Ascending aorta (tissue), 2 donors: Measurements from ENCODE around the gene SPCS1. TPM values are rescaled to one million over a fixed set of nuclear protein-coding genes. Genes with fewer than 3 reads are reported as not detected.
A peak's percentile ranks its signal among the peaks of the same experiment; 100 is the strongest.

Experiments
- DNase-seq, 2 donors: peaks; one replicate each; pipeline ENCODE4 v3.0.0-alpha.2; 2019; ENCODE audit warnings: low spot score in 2 of 2
- H3K27ac ChIP-seq, 2 donors: fragments of 200-600 bp; sonication (generic); one replicate each; pipeline ENCODE4 v1.5.1; 2016 to 2017; ENCODE audit warnings: mild to moderate bottlenecking in 1 of 2
- H3K27me3 ChIP-seq: fragments of 200-600 bp; sonication (generic); one replicate; pipeline ENCODE4 v1.5.1; 2017
- H3K36me3 ChIP-seq, 2 donors: fragments of 200-600 bp; sonication (generic); one replicate each; pipeline ENCODE4 v1.5.1; 2016
- H3K4me1 ChIP-seq, 2 donors: fragments of 200-600 bp; sonication (generic); one replicate each; pipeline ENCODE4 v1.5.1; 2016 to 2017; ENCODE audit warnings: mild to moderate bottlenecking in 1 of 2
- H3K4me3 ChIP-seq, 2 donors: fragments of 200-600 bp; sonication (generic); one replicate each; pipeline ENCODE4 v1.5.1; 2016 to 2017; ENCODE audit warnings: mild to moderate bottlenecking in 1 of 2
- H3K9me3 ChIP-seq, 2 donors: fragments of 200-600 bp; sonication (generic); one replicate each; pipeline ENCODE4 v1.5.1; 2016
- intact Hi-C: fragments of 100-400 bp; cut with DNase I; formaldehyde crosslinking; loops from one replicate; pipeline ENCODE4 v1.15.1; 2023
- total RNA-seq: library from RNA; depleted of rRNA; stranded (reverse); fragments of >200 nt; gene quantifications from one replicate; pipeline ENCODE4 v1.1.0, GENCODE V29; 2016
- TF ChIP-seq, protein P1 (sequence below), 3 experiments: fragments of 200-600 bp in 2 of 3; fragments of 450-650 bp in 1 of 3; sonication (generic) in 2 of 3; IDR thresholded peaks; one replicate each; pipeline ENCODE4 v1.5.1; 2016 to 2019; ENCODE audit warnings: antibody characterized with exemption in 3 of 3, mild to moderate bottlenecking in 1 of 3, moderate library complexity in 1 of 3

Gene SPCS1
- total RNA-seq, 1 donor from 2014 or later: 170 TPM

DNA sequence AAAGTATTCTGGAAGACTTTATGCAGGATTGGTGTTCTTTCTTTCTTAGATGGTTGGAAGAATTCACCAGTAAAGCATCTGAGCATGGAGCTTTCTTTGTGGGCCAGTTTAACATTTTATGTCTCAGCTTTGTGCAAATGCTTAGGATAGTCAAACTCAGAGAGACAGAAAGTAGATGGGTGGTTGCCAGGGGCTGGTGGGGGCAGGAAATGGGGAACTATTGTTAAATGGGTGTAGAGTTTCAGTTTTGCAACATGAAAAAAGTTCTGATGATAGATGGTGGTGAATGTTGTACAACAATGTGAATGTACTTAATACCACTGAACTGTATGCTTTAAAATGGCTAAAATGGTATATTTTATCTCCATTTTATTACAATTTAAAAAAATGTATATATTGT is 24.8 kb downstream of the SPCS1 start:
- Histone ChIP-seq H3K9me3 (peaks cover 0 to 7% of the 10 kb centered on the region in 2 donors), H3K4me1 (no peaks in the 10 kb centered on the region), H3K36me3 (peaks cover 40 to 58% of the 10 kb centered on the region in 2 donors), H3K27me3 (no peaks in the 10 kb centered on the region), H3K4me3 (no peak overlapping the region), H3K27ac (no peak overlapping the region)
- TF ChIP-seq, protein P1, sequence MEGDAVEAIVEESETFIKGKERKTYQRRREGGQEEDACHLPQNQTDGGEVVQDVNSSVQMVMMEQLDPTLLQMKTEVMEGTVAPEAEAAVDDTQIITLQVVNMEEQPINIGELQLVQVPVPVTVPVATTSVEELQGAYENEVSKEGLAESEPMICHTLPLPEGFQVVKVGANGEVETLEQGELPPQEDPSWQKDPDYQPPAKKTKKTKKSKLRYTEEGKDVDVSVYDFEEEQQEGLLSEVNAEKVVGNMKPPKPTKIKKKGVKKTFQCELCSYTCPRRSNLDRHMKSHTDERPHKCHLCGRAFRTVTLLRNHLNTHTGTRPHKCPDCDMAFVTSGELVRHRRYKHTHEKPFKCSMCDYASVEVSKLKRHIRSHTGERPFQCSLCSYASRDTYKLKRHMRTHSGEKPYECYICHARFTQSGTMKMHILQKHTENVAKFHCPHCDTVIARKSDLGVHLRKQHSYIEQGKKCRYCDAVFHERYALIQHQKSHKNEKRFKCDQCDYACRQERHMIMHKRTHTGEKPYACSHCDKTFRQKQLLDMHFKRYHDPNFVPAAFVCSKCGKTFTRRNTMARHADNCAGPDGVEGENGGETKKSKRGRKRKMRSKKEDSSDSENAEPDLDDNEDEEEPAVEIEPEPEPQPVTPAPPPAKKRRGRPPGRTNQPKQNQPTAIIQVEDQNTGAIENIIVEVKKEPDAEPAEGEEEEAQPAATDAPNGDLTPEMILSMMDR (IDR thresholded peaks at IDR 0.05): no peak
- intact Hi-C loops: no loop called here
- DNase-seq: peak in 1 of 2 donors; percentile 35

DNA sequence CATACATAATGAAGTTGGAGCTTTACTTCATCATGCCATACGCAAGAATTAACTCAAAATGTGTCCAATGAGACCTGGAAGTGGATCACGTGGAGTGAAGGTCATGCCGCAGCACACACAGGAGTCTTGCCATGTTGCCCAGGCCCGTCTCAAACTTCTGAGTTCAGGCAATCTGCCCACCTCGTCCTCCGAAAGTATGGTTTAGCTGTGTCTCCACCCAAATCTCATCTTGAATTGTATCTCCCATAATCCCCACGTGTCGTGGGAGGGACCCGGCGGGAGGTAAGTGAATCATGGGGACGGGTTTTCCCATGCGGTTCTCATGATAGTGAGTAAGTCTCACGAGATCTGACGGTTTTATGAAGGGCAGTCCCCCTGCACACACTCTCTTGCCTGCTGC is 25.7 kb downstream of the SPCS1 start:
- intact Hi-C loops: no loop called here
- Histone ChIP-seq H3K27me3 (no peaks in the 10 kb centered on the region), H3K9me3 (peaks cover 0 to 7% of the 10 kb centered on the region in 2 donors), H3K27ac (no peak overlapping the region), H3K4me1 (no peaks in the 10 kb centered on the region), H3K36me3 (peaks cover 48 to 67% of the 10 kb centered on the region in 2 donors), H3K4me3 (no peak overlapping the region)
- peak in 1 of 2 donors; percentile 51 for DNase-seq
- TF ChIP-seq, protein P1 (IDR thresholded peaks at IDR 0.05): no peak

DNA sequence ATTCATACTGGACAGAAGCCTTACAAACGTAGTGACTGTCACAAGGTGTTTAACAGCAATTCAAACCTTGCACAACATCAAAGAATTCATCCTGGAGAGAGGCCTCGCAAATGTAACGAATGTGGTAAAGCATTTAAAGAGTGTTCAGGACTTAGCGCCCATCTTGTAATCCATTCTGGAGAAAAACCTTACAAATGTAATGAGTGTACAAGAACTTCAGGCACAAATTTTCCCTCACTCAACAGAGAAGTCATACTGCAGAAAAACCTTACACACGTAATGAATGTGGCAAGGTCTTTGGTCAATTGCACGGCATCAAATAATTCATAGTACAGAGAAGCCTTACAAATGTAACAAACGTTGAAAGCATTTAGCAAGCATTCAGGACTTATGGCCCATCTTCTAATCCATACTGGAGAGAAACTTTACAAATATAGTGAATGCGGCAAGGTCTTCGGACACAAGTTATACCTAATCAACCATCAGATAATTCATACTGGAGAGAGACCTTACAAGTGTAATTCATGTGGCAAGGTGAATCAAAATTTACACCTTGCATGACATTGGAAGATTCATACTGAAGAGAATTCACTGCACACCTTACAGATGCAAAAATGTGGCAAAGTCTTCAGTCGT is 27.5 kb downstream of the SPCS1 start:
- Histone ChIP-seq H3K27me3 (no peaks in the 10 kb centered on the region), H3K4me3 (no peak overlapping the region), H3K27ac (no peak overlapping the region), H3K9me3 (peaks cover 0 to 7% of the 10 kb centered on the region in 2 donors), H3K36me3 (peaks cover 53 to 82% of the 10 kb centered on the region in 2 donors), H3K4me1 (no peaks in the 10 kb centered on the region)
- intact Hi-C loops: no loop called here
- TF ChIP-seq, protein P1 (IDR thresholded peaks at IDR 0.05): no peak
- peak in 1 of 2 donors; percentile 4 for DNase-seq

DNA sequence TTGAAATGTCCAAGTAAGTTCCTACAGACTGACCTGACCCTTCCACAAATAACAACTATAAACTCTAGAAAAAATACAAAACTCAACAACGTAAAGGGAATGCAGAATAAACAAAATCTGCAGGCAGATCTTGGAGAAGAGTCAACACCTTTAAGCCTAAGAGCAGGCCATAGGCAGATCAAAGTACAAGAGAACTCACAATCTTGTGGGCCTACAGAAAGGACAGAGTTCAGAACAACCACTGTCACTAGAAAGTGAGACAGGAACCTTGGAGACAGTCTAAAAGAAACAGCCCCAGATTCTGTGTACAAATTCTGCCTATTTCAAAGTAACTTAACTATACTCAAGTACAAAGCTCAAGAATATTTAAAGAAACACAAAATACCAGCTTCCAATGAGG is 33.8 kb downstream of the SPCS1 start:
- Histone ChIP-seq H3K9me3 (no peaks in the 10 kb centered on the region), H3K4me3 (no peak overlapping the region), H3K36me3 (peaks cover 51 to 87% of the 10 kb centered on the region in 2 donors), H3K4me1 (no peaks in the 10 kb centered on the region), H3K27ac (no peak overlapping the region), H3K27me3 (no peaks in the 10 kb centered on the region)
- TF ChIP-seq, protein P1 (IDR thresholded peaks at IDR 0.05): no peak
- no peak for DNase-seq
- intact Hi-C loops: loop anchor here (5.0 kb wide), 1 partner anchor 333 kb away; no protein-coding TSS in a partner anchor

DNA sequence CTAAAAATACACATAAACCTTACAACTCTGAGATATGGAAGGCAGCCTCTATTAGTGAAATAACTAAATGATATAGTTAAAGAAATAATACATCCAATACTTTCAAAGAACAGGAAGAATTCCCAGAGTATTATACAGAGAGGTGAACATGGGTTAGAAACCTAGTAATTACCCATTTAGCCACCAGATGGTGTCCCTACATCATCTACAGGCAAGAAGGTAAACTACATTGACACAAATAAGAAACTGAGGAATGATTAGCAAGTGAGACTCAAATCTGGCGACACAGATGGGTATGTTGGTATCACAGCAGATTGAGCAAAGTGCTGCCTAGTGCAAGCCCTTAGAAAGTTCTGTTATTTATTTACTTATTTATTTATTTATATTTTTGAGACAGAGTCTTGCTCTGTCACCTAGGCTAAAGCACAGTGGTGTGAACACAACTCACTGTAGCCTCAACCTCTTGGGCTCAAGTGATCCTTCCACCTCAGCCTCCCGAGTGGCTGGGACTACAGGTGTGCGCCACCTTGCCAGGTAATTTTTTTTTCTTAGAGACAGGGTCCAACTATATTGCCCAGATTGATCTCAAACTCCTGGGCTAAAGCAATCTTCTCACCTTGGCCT is 36.6 kb downstream of the SPCS1 start:
- no peak for DNase-seq
- H3K27ac ChIP-seq: no peak overlapping the region
- H3K4me1 ChIP-seq: no peaks in the 10 kb centered on the region
- H3K36me3 ChIP-seq: peaks cover 58 to 89% of the 10 kb centered on the region in 2 donors
- intact Hi-C loops: loop anchor here (2.0 to 5.0 kb wide), 2 partner anchors 192 to 330 kb away; no protein-coding TSS in a partner anchor
- no peaks in the 10 kb centered on the region for H3K9me3 ChIP-seq
- TF ChIP-seq, protein P1 (IDR thresholded peaks at IDR 0.05): peak; percentile 47 to 64 (median 51)
- no peaks in the 10 kb centered on the region for H3K27me3 ChIP-seq
- H3K4me3 ChIP-seq: no peak overlapping the region
